ENCODE measurements around the gene GNAT1. TPM values are rescaled to one million over a fixed set of nuclear protein-coding genes. Genes with fewer than 3 reads are reported as not detected.
"Not testable (repeated sequence)": the region's sequence is repeated elsewhere in the genome, so short reads cannot be mapped to it uniquely, and the experiment has no call there.

Gene GNAT1
- total RNA-seq, 1 experiment from 2014 or later, result not detected

DNA sequence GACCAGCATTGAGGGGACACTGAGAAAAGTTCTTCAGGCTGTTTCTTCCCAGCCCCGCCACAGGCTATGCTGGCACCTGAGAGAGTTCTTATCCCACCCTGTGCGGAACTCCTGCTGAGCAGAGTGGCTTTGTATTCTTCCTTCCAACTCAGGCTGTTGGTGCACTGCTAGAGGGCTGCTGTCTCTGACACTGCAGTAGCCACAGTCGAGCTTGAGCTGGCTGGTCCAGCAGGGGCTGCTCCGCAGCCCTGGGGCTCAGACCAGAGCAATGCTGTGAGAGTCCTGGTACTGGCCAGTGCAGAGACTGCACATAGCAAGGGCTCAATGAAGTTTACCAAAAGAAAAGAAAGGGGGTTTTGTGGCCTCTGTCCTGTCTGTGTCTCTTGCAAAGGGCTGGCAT lies 48.2 kb downstream of the GNAT1 start:
- DNase-seq (ENCODE audit: low read depth), result no peak

DNA sequence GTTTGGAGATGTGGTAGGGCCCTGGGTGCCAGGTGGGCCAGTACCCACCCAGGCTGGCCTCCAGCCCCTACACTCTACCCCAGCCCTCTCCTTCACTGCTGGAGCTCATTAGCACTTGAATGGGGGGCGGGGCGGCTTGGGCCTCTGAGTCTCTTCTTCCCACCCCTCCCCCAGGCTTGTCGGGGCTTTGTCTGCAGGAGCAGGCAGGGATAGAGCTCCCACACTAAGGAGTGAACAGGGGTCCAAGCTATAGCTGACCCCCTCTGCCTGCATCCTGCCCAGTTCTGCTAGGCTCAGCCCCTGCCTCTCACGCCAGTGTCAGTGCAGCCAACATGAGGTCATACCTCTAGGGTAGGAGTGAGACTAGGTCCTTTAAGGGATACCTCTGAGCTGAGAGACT lies 49.8 kb downstream of the GNAT1 start:
- no peak for DNase-seq (ENCODE audit: low read depth)

- no peak for DNase-seq (ENCODE audit: low read depth)
These were observed 50.4 kb downstream of the GNAT1 start for GRCh38 chr3:50241713-50242380.

DNA sequence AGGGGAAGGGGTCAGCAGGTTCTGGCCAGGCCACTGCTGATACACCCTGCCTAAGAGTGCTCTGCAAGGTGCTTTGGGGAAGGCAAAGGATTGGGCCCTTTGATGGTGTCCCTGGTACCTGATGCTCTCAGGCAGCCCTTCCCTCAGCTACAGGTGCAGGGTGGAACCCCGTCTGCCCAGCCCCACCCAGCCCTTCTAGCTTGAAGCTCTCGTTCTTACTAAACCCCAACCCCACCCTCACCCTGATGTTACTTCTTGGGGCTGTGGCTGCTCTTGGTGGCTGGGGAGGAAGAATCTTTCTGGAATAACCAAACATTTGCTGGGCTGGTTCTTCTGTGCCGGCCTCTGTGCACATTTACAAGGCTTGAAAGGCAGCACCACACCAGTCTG lies 51.0 kb downstream of the GNAT1 start:
- no peak for DNase-seq (ENCODE audit: low read depth)

GRCh38 chr3:50242851-50243542 lies 51.6 kb downstream of the GNAT1 start:
- peak; percentile 82 for DNase-seq (ENCODE audit: low read depth)

- DNase-seq (ENCODE audit: low read depth), result no peak
These were observed 52.1 kb downstream of the GNAT1 start for GRCh38 chr3:50243543-50243895.

DNA sequence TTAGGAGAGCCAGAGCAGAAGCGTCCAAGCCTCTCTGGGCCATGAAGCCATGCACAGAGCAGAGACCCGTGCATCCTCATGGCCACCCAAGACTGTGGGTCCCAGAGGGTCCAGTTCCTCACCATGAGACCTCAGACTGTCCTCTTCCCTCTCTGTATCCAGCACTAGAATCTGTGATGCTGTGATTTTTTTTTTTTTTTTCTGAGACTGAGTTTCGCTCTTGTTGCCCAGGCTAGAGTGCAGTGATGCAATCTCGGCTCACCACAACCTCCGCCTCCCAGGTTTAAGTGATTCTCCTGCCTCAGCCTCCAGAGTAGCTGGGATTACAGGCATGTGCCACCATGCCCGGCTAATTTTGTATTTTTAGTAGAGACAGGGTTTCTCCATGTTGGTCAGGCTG lies 53.4 kb downstream of the GNAT1 start:
- DNase-seq (ENCODE audit: low read depth), result not testable (repeated sequence)

DNA sequence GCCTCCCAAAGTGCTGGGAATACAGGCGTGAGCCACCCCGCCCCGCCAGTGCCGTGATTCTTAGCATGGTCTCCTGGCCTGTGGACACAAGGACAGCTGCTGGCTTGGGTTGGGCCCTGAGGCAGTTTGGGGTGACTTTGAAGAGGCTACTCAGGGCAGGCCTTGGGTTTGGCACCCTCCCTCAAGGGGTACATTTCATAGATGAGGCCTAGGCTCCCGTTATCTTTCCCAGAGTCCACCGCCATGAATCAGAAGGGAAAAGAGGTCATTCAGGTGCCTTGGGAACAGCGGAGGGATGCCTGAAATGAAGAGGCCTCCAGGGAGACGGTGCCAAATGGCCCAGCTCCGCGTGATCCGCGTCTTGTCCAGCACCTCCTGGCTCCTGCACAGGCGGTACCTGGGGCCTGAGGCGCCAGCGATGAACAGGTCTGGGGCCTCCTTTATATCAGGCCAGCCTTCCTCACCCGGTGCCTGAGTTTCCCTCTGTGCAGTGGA lies 53.9 kb downstream of the GNAT1 start:
- DNase-seq (ENCODE audit: low read depth), result no peak

- peak; percentile 60 for DNase-seq (ENCODE audit: low read depth)
These were observed 54.6 kb downstream of the GNAT1 start for GRCh38 chr3:50245831-50246516.

- peak; percentile 97 for DNase-seq (ENCODE audit: low read depth)
These were observed 55.1 kb downstream of the GNAT1 start for GRCh38 chr3:50246517-50246954.

Other genes with a start within 250 kb of the GNAT1 start
- 41.2 and 62.9 TPM in 2 replicates for gene RBM5, start 102.7 kb upstream of the GNAT1 start, total RNA-seq (2014; rRNA removed; shearing (Covaris generic))
- gene SEMA3F, start 36.3 kb upstream of the GNAT1 start, total RNA-seq (2014; rRNA removed; shearing (Covaris generic)), result 0.51 and 1.4 TPM in 2 replicates
- not detected in 2 replicates for gene SLC38A3, start 13.7 kb downstream of the GNAT1 start, total RNA-seq (2014; rRNA removed; shearing (Covaris generic))
- gene GNAI2, start 44.6 kb downstream of the GNAT1 start, total RNA-seq (2014; rRNA removed; shearing (Covaris generic)), result 139 and 163 TPM in 2 replicates
- 2.6 and 5.0 TPM in 2 replicates for gene SEMA3B, start 77.5 kb downstream of the GNAT1 start, total RNA-seq (2014; rRNA removed; shearing (Covaris generic))
- 1.1 TPM in 1 of 2 replicates, not detected in the other for gene LSMEM2, start 87.5 kb downstream of the GNAT1 start, total RNA-seq (2014; rRNA removed; shearing (Covaris generic))
- 83.4 and 96.4 TPM in 2 replicates for gene IFRD2, start 100.8 kb downstream of the GNAT1 start, total RNA-seq (2014; rRNA removed; shearing (Covaris generic))
- 2.6 and 3.7 TPM in 2 replicates for gene HYAL3, start 107.8 kb downstream of the GNAT1 start, total RNA-seq (2014; rRNA removed; shearing (Covaris generic))
- gene NAA80, start 107.8 kb downstream of the GNAT1 start, total RNA-seq (2014; rRNA removed; shearing (Covaris generic)), result 0.95 and 1.9 TPM in 2 replicates
- 0.06 TPM in 1 of 2 replicates, not detected in the other for gene HYAL1, start 112.0 kb downstream of the GNAT1 start, total RNA-seq (2014; rRNA removed; shearing (Covaris generic))
- 23.5 and 31.0 TPM in 2 replicates for gene HYAL2, start 131.1 kb downstream of the GNAT1 start, total RNA-seq (2014; rRNA removed; shearing (Covaris generic))
- gene TUSC2, start 136.6 kb downstream of the GNAT1 start, total RNA-seq (2014; rRNA removed; shearing (Covaris generic)), result 44.3 and 51.3 TPM in 2 replicates
- 12.7 and 21.2 TPM in 2 replicates for gene RASSF1, start 149.2 kb downstream of the GNAT1 start, total RNA-seq (2014; rRNA removed; shearing (Covaris generic))
- 0.06 and 0.17 TPM in 2 replicates for gene ZMYND10, start 154.1 kb downstream of the GNAT1 start, total RNA-seq (2014; rRNA removed; shearing (Covaris generic))
- 14.7 and 20.6 TPM in 2 replicates for gene NPRL2, start 159.2 kb downstream of the GNAT1 start, total RNA-seq (2014; rRNA removed; shearing (Covaris generic))
- 25.3 and 28.3 TPM in 2 replicates for gene CYB561D2, start 159.3 kb downstream of the GNAT1 start, total RNA-seq (2014; rRNA removed; shearing (Covaris generic))
- 26.6 and 33.9 TPM in 2 replicates for gene TMEM115, start 167.9 kb downstream of the GNAT1 start, total RNA-seq (2014; rRNA removed; shearing (Covaris generic))

Measured in Daoy (cell line).